Measurements from ENCODE around the gene AP4M1. TPM values are rescaled to one million over a fixed set of nuclear protein-coding genes. Genes with fewer than 3 reads are reported as not detected.
A peak's percentile ranks its signal among the peaks of the same experiment; 100 is the strongest.

The AP4M1 gene, protein sequence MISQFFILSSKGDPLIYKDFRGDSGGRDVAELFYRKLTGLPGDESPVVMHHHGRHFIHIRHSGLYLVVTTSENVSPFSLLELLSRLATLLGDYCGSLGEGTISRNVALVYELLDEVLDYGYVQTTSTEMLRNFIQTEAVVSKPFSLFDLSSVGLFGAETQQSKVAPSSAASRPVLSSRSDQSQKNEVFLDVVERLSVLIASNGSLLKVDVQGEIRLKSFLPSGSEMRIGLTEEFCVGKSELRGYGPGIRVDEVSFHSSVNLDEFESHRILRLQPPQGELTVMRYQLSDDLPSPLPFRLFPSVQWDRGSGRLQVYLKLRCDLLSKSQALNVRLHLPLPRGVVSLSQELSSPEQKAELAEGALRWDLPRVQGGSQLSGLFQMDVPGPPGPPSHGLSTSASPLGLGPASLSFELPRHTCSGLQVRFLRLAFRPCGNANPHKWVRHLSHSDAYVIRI
- total RNA-seq, result 10 to 100 TPM; 21.8 to 29.3 (median 24.7) TPM

- Histone ChIP-seq H3K4me1 (peaks cover 0 to 41% (median 13%) of the 10 kb centered on the region in 3 donors), H3K36me3 (peaks cover 0 to 71% of the 10 kb centered on the region in 2 donors), H3K4me3 (peak within 1 kb of the TSS; percentile 64 to 71), H3K9me3 (no peaks in the 10 kb centered on the region), H3K27me3 (no peaks in the 10 kb centered on the region), H3K27ac (peak within 1 kb of the TSS; percentile 85 to 98 (median 90))
- peak; percentile 94 for ATAC-seq
- TF ChIP-seq CTCF (IDR thresholded peaks at IDR 0.05), result no peak
- no peak for TF ChIP-seq EP300 (IDR thresholded peaks at IDR 0.05)
- TF ChIP-seq POLR2A (IDR thresholded peaks at IDR 0.05), result no peak
- peak; percentile 34 for TF ChIP-seq POLR2AphosphoS5 (IDR thresholded peaks at IDR 0.05)
- WGBS, 2 donors (ENCODE audit: low coverage in 1 of 2), result 0% methylated on average over 3 of the region's 80 CpGs; no CpG with 5 or more reads in 1 of the 2 donors
Measured at GRCh38 chr7:100101016-100101862, at the start of gene AP4M1, which contains the start of gene MCM7. AP4M1 (plus strand) TSS chr7:100101643; CDS start chr7:100101715, 72 bp downstream. MCM7 (minus strand) TSS chr7:100101397; CDS start chr7:100101294, 103 bp downstream.

DNA sequence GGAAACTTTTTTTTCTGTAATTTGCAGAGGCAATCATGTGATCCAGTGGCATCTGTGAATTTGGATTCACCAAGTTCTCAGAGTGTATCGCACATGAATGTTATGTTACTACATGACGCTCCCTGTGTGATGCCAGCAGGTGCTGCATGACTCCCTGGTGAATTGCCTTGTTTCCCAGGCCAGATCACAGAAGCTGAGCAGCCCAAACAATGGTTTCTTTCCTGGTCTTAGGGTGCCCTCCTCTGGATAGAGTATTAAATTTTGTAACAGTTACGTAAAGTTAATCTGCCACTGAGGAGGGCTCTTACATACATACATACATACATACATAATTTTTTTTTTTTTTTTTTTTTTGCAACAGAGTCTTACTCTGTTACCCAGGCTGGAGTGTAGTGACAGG is 48.2 kb upstream of the AP4M1 start:
- Histone ChIP-seq H3K4me3 (no peak overlapping the region), H3K27me3 (no peaks in the 10 kb centered on the region), H3K36me3 (peaks cover 0 to 35% of the 10 kb centered on the region in 2 donors), H3K9me3 (no peaks in the 10 kb centered on the region), H3K27ac (no peak overlapping the region), H3K4me1 (peaks cover 0 to 49% (median 5%) of the 10 kb centered on the region in 3 donors)
- WGBS, 2 donors (ENCODE audit: low coverage in 1 of 2), result 44 to 100% methylated on average over 1 to 3 of the region's 3 CpGs
- no peak for TF ChIP-seq POLR2AphosphoS5 (IDR thresholded peaks at IDR 0.05)
- no peak for TF ChIP-seq EP300 (IDR thresholded peaks at IDR 0.05)
- peak in 3 of 4 experiments; percentile 17 to 37 (median 36) for TF ChIP-seq CTCF (IDR thresholded peaks at IDR 0.05)
- no peak for ATAC-seq

- 87 to 94% methylated on average over 3 to 5 of the region's 10 CpGs for WGBS, 2 donors (ENCODE audit: low coverage in 1 of 2)
- peaks cover 0 to 70% of the 10 kb centered on the region in 2 donors for H3K36me3 ChIP-seq
- no peak for TF ChIP-seq CTCF (IDR thresholded peaks at IDR 0.05)
- TF ChIP-seq POLR2A (IDR thresholded peaks at IDR 0.05), result no peak
- no peak for TF ChIP-seq POLR2AphosphoS5 (IDR thresholded peaks at IDR 0.05)
- no peak for TF ChIP-seq EP300 (IDR thresholded peaks at IDR 0.05)
Measured at GRCh38 chr7:100057006-100057405, 44.4 kb upstream of the AP4M1 start.

GRCh38 chr7:100059251-100059739 is 42.1 kb upstream of the AP4M1 start:
- no peaks in the 10 kb centered on the region for H3K27me3 ChIP-seq
- WGBS, 2 donors (ENCODE audit: low coverage in 1 of 2), result 80 to 93% methylated on average over 4 to 5 of the region's 5 CpGs
- no peaks in the 10 kb centered on the region for H3K9me3 ChIP-seq
- H3K4me3 ChIP-seq, result no peak overlapping the region
- no peaks in the 10 kb centered on the region for H3K4me1 ChIP-seq
- no peak overlapping the region for H3K27ac ChIP-seq
- peaks cover 0 to 84% of the 10 kb centered on the region in 2 donors for H3K36me3 ChIP-seq
- no peak for ATAC-seq
- TF ChIP-seq CTCF (IDR thresholded peaks at IDR 0.05) (no peak), EP300 (IDR thresholded peaks at IDR 0.05) (no peak)

More at GRCh38 chr7:100057006-100057405, 44.4 kb upstream of the AP4M1 start:
- Histone ChIP-seq H3K4me1 (peaks cover 0 to 20% (median 0%) of the 10 kb centered on the region in 3 donors), H3K9me3 (no peaks in the 10 kb centered on the region), H3K27ac (no peak overlapping the region), H3K4me3 (no peak overlapping the region), H3K27me3 (no peaks in the 10 kb centered on the region)
- no peak for ATAC-seq

Data from gastroesophageal sphincter (tissue), 4 donors.